NB4 (cell line): ENCODE data around the gene ZNF567.
"Not testable (repeated sequence)": the region's sequence is repeated elsewhere in the genome, so short reads cannot be mapped to it uniquely, and the experiment has no call there.

Experiments
- DNase-seq: peaks from one replicate; pipeline ENCODE4 v3.0.0; 2010; ENCODE audit warnings: low read depth
- H3K4me3 ChIP-seq: one replicate; pipeline ENCODE4 v1.5.1; 2011; ENCODE audit warnings: mild to moderate bottlenecking, low read depth, low read length, moderate library complexity
- MYC ChIP-seq: IDR thresholded peaks from 2 replicates; pipeline ENCODE4 v1.6.1; 2011; ENCODE audit warnings: low read depth, low read length
- POLR2A ChIP-seq: IDR thresholded peaks from 2 replicates; pipeline ENCODE4 v1.6.1; 2011; ENCODE audit warnings: mild to moderate bottlenecking; ENCODE audit not compliant: insufficient read length; ENCODE audit errors: extremely low read depth
- TF ChIP-seq, protein P1 (sequence below): IDR thresholded peaks from one replicate; pipeline ENCODE4 v1.5.1; 2012; ENCODE audit warnings: low read depth, low read length
- TF ChIP-seq, protein P2 (sequence below): IDR thresholded peaks from 2 replicates; pipeline ENCODE4 v1.6.1; 2011; ENCODE audit warnings: low read depth, low read length

The ZNF567 gene

DNA sequence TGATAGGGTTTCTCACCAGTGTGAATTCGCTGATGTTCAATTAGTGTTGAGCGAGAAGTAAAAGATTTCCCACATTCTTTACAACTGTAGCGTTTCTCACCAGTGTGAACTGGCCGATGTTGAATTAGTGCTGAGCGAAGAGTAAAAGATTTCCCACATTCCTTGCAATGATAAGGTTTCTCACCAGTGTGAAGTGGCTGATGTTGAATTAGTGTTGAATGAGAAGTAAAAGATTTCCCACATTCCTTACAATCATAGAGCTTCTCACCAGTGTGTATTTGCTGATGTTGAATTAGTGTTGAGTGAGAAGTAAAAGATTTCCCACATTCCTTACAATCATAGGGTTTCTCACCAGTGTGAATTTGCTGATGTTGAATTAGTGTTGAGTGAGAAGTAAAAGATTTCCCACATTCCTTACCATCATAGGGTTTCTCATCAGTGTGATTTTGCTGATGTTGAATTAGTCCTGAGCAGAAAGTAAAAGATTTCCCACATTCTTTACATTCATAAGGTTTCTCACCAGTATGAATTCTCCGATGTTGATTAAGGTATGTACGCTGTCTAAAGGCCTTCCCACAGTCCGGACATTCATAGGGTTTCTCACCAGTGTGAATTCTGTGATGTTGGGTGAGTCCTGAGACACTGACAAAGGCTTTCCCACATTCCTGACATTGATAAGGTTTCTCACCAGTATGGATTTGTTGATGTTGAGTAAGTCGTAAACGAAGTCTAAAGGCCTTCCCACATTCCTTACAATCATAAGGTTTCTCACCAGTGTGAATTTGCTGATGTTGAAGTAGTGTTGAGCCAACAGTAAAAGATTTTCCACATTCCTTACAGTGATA is 61.2 kb downstream of the ZNF567 start:
- TF ChIP-seq MYC (no peak), POLR2A (no peak)
- TF ChIP-seq, protein P1, sequence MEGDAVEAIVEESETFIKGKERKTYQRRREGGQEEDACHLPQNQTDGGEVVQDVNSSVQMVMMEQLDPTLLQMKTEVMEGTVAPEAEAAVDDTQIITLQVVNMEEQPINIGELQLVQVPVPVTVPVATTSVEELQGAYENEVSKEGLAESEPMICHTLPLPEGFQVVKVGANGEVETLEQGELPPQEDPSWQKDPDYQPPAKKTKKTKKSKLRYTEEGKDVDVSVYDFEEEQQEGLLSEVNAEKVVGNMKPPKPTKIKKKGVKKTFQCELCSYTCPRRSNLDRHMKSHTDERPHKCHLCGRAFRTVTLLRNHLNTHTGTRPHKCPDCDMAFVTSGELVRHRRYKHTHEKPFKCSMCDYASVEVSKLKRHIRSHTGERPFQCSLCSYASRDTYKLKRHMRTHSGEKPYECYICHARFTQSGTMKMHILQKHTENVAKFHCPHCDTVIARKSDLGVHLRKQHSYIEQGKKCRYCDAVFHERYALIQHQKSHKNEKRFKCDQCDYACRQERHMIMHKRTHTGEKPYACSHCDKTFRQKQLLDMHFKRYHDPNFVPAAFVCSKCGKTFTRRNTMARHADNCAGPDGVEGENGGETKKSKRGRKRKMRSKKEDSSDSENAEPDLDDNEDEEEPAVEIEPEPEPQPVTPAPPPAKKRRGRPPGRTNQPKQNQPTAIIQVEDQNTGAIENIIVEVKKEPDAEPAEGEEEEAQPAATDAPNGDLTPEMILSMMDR: no peak
- TF ChIP-seq, protein P2, sequence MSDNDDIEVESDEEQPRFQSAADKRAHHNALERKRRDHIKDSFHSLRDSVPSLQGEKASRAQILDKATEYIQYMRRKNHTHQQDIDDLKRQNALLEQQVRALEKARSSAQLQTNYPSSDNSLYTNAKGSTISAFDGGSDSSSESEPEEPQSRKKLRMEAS: no peak
- no peak for DNase-seq
- H3K4me3 ChIP-seq: no peak overlapping the region

DNA sequence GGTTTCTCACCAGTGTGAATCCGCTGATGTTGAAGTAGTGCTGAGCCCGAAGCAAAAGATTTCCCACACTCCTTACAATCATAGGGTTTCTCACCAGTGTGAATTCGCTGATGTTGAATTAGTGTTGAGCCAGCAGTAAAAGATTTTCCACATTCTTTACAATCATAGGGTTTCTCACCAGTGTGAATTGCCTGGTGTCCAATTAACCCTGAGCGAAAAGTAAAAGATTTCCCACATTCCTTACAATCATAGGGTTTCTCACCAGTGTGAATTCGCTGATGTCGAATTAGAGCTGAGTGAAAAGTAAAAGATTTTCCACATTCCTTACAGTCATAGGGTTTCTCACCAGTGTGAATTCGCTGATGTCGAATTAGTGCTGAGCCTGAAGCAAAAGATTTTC is 62.2 kb downstream of the ZNF567 start:
- not testable (repeated sequence) for H3K4me3 ChIP-seq, DNase-seq

DNA sequence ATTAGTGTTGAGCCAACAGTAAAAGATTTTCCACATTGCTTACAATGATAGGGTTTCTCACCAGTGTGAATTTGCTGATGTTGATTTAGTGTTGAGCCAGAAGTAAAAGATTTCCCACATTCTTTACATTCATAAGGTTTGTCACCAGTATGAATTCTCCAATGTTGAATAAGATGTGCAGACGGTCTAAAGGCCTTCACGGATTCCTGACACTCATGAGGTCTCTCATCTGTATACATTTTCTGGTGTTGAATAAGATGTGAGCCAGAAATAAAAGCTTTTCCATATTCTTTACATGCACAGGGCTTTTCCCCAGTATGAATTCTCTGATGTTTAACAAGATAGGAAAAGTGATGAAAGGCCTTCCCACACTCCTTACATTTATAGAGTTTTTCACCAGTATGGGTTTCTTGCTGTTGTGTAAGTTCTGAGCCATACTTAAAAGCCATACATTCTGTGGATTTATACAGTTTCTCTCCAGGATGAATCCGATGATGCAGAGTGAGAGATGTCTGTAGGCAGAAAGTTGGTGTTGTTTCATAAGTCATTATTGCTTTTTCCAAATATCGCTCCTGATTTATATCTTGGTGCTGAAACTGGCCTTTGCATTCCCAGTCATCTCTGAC is 62.8 kb downstream of the ZNF567 start:
- TF ChIP-seq, protein P2: no peak
- no peak for TF ChIP-seq POLR2A
- no peak for TF ChIP-seq MYC
- TF ChIP-seq, protein P1: no peak
- DNase-seq: no peak
- no peak overlapping the region for H3K4me3 ChIP-seq
